BE2C (cell line): ENCODE results near the gene PHACTR4.
"Not testable (repeated sequence)": the region's sequence is repeated elsewhere in the genome, so short reads cannot be mapped to it uniquely, and the experiment has no call there.

Experiments used
- DNase-seq: peaks from one replicate; pipeline ENCODE4 v3.0.0-alpha.2; 2020
- H3K27me3 ChIP-seq: fragments of 250-450 bp; sonication (Bioruptor Pico); 2 replicates; pipeline ENCODE4 v1.5.1; 2020; ENCODE audit warnings: mild to moderate bottlenecking
- H3K36me3 ChIP-seq: fragments of 250-450 bp; sonication (Bioruptor Pico); 2 replicates; pipeline ENCODE4 v1.5.1; 2020; ENCODE audit warnings: mild to moderate bottlenecking
- H3K4me1 ChIP-seq: fragments of 250-450 bp; sonication (Bioruptor Pico); 2 replicates; pipeline ENCODE4 v1.5.1; 2020
- H3K4me3 ChIP-seq: 2 replicates; pipeline ENCODE4 v1.5.1; 2011; ENCODE audit warnings: low read depth, low read length
- H3K9me3 ChIP-seq: fragments of 250-450 bp; sonication (Bioruptor Pico); 2 replicates; pipeline ENCODE4 v1.5.1; 2020
- CTCF ChIP-seq: IDR thresholded peaks from 2 replicates; pipeline ENCODE4 v1.5.1; 2012; ENCODE audit warnings: mild to moderate bottlenecking, low read depth, low read length

Gene PHACTR4

GRCh38 chr1:28365864-28366263 lies 3.7 kb upstream of the PHACTR4 start:
- Histone ChIP-seq H3K4me1 (no peaks in the 10 kb centered on the region), H3K36me3 (no peaks in the 10 kb centered on the region), H3K9me3 (no peaks in the 10 kb centered on the region), H3K27me3 (no peaks in the 10 kb centered on the region), H3K4me3 (no peak overlapping the region)
- no peak for TF ChIP-seq CTCF
- DNase-seq: no peak

GRCh38 chr1:28368608-28369007 lies 932 bp upstream of the PHACTR4 start:
- not testable (repeated sequence) for H3K4me1 ChIP-seq, H3K27me3 ChIP-seq, H3K9me3 ChIP-seq, H3K4me3 ChIP-seq, DNase-seq, H3K36me3 ChIP-seq

GRCh38 chr1:28370239-28371009 lies 884 bp downstream of the PHACTR4 start:
- Histone ChIP-seq H3K4me3 (peak overlapping the region; percentile 77), H3K4me1 (no peaks in the 10 kb centered on the region), H3K9me3 (no peaks in the 10 kb centered on the region), H3K27me3 (no peaks in the 10 kb centered on the region), H3K36me3 (no peaks in the 10 kb centered on the region)
- TF ChIP-seq CTCF: no peak
- peak; percentile 24 for DNase-seq

GRCh38 chr1:28371010-28371377 lies 1.5 kb downstream of the PHACTR4 start:
- Histone ChIP-seq H3K27me3 (no peaks in the 10 kb centered on the region), H3K9me3 (no peaks in the 10 kb centered on the region), H3K4me1 (no peaks in the 10 kb centered on the region), H3K36me3 (no peaks in the 10 kb centered on the region), H3K4me3 (peak overlapping the region; percentile 77; the same call in 1 of the 2 replicates)
- no peak for DNase-seq
- TF ChIP-seq CTCF: no peak

- not testable (repeated sequence) for H3K4me3 ChIP-seq, DNase-seq, H3K4me1 ChIP-seq, H3K9me3 ChIP-seq, H3K27me3 ChIP-seq, H3K36me3 ChIP-seq
These were observed 3.9 kb downstream of the PHACTR4 start for GRCh38 chr1:28373450-28373849.

- no peaks in the 10 kb centered on the region for H3K9me3 ChIP-seq
- DNase-seq: no peak
- H3K36me3 ChIP-seq: no peaks in the 10 kb centered on the region
- H3K4me1 ChIP-seq: no peaks in the 10 kb centered on the region
- no peaks in the 10 kb centered on the region for H3K27me3 ChIP-seq
- no peak overlapping the region for H3K4me3 ChIP-seq
- TF ChIP-seq CTCF: no peak
These were observed 4.8 kb downstream of the PHACTR4 start for GRCh38 chr1:28374297-28374696.

GRCh38 chr1:28375598-28375997 lies 6.1 kb downstream of the PHACTR4 start:
- H3K4me1 ChIP-seq, H3K4me3 ChIP-seq, H3K9me3 ChIP-seq, H3K27me3 ChIP-seq, DNase-seq, H3K36me3 ChIP-seq: not testable (repeated sequence)

GRCh38 chr1:28376195-28376594 lies 6.7 kb downstream of the PHACTR4 start:
- not testable (repeated sequence) for DNase-seq, H3K4me1 ChIP-seq, H3K4me3 ChIP-seq

More at GRCh38 chr1:28376195-28376594, 6.7 kb downstream of the PHACTR4 start:
- not testable (repeated sequence) for H3K36me3 ChIP-seq, H3K9me3 ChIP-seq, H3K27me3 ChIP-seq
